Esophagus squamous epithelium (tissue), 4 donors: ENCODE results near the gene IDUA.
"Not testable (repeated sequence)": the region's sequence is repeated elsewhere in the genome, so short reads cannot be mapped to it uniquely, and the experiment has no call there.

Experiments used
- POLR2A ChIP-seq, 4 donors: fragments of 450-650 bp; IDR thresholded peaks; one replicate each; pipeline ENCODE4 v1.6.1; 2017; ENCODE audit warnings: antibody characterized with exemption in 4 of 4, mild to moderate bottlenecking in 4 of 4, moderate library complexity in 3 of 4
- TF ChIP-seq, protein P1 (sequence below), 6 experiments: fragments of 450-650 bp in 4 of 6; fragments of 200-600 bp in 2 of 6; sonication (generic) in 2 of 6; IDR thresholded peaks; one replicate each; pipeline ENCODE4 v1.5.1; 2016 to 2019; ENCODE audit warnings: antibody characterized with exemption in 6 of 6, mild to moderate bottlenecking in 4 of 6, moderate library complexity in 4 of 6

DNA sequence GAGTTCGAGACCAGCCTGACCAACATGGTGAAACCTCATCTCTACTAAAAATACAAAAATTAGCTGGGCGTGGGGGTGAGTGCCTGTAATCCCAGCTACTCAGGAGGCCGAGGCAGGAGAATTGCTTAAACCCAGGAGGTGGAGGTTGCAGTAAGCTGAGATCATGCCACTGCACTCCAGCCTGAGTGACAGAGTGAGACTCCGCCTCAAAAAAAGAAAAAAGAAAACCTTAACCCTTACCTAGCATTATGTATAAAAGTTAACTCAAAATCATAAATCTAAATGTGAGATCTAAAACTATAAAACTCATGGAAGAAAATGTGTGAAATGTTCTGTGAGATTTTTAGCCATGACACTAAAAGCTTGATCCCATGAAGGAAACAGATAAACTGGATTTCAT is 47.3 kb upstream of the IDUA start:
- TF ChIP-seq, protein P1, sequence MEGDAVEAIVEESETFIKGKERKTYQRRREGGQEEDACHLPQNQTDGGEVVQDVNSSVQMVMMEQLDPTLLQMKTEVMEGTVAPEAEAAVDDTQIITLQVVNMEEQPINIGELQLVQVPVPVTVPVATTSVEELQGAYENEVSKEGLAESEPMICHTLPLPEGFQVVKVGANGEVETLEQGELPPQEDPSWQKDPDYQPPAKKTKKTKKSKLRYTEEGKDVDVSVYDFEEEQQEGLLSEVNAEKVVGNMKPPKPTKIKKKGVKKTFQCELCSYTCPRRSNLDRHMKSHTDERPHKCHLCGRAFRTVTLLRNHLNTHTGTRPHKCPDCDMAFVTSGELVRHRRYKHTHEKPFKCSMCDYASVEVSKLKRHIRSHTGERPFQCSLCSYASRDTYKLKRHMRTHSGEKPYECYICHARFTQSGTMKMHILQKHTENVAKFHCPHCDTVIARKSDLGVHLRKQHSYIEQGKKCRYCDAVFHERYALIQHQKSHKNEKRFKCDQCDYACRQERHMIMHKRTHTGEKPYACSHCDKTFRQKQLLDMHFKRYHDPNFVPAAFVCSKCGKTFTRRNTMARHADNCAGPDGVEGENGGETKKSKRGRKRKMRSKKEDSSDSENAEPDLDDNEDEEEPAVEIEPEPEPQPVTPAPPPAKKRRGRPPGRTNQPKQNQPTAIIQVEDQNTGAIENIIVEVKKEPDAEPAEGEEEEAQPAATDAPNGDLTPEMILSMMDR (IDR thresholded peaks at IDR 0.05), result not testable (repeated sequence)
- TF ChIP-seq POLR2A (IDR thresholded peaks at IDR 0.05), result not testable (repeated sequence)
